ENCODE measurements around the gene RBPJ.

The RBPJ gene

GRCh38 chr4:26420438-26420837 lies 99.6 kb downstream of the RBPJ start:
- Histone ChIP-seq H3K9ac (ENCODE audit: low read length) (no peak overlapping the region), H3K36me3 (ENCODE audit: control insufficient read depth, insufficient read depth, low read length) (no peaks in the 10 kb centered on the region), H3K4me1 (ENCODE audit: control insufficient read depth, insufficient read depth, low read length) (no peaks in the 10 kb centered on the region), H3K4me3 (ENCODE audit: low read length) (no peak overlapping the region), H3K27me3 (ENCODE audit: control insufficient read depth, insufficient read depth, low read length) (no peaks in the 10 kb centered on the region), H3K9me3 (ENCODE audit: control insufficient read depth, low read length) (no peaks in the 10 kb centered on the region)

- H3K9me3 ChIP-seq (ENCODE audit: control insufficient read depth, low read length): no peaks in the 10 kb centered on the region
- H3K9ac ChIP-seq (ENCODE audit: low read length): no peak overlapping the region
- no peaks in the 10 kb centered on the region for H3K27me3 ChIP-seq (ENCODE audit: control insufficient read depth, insufficient read depth, low read length)
- no peak overlapping the region for H3K4me3 ChIP-seq (ENCODE audit: low read length)
- no peaks in the 10 kb centered on the region for H3K36me3 ChIP-seq (ENCODE audit: control insufficient read depth, insufficient read depth, low read length)
- H3K4me1 ChIP-seq (ENCODE audit: control insufficient read depth, insufficient read depth, low read length): no peaks in the 10 kb centered on the region
Observed at GRCh38 chr4:26420913-26421312, 100.1 kb downstream of the RBPJ start.

DNA sequence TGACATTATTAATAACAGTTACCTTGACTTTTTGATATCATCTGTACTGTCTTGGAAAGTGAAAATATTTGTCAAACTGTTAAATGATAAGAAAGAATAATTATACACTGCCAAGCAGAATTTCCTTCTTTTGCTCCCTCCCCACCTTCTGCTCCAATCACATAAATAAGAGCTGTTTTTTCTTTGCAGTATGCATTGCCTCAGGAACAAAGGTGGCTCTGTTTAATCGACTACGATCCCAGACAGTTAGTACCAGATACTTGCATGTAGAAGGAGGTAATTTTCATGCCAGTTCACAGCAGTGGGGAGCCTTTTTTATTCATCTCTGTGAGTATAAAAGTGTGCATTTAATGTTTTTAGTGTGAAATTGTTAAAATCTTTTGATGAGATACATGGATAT lies 103.3 kb downstream of the RBPJ start:
- Histone ChIP-seq H3K9ac (ENCODE audit: low read length) (no peak overlapping the region), H3K36me3 (ENCODE audit: control insufficient read depth, insufficient read depth, low read length) (peaks cover 2% of the 10 kb centered on the region), H3K4me3 (ENCODE audit: low read length) (no peak overlapping the region), H3K9me3 (ENCODE audit: control insufficient read depth, low read length) (no peaks in the 10 kb centered on the region), H3K4me1 (ENCODE audit: control insufficient read depth, insufficient read depth, low read length) (no peaks in the 10 kb centered on the region), H3K27me3 (ENCODE audit: control insufficient read depth, insufficient read depth, low read length) (no peaks in the 10 kb centered on the region)

DNA sequence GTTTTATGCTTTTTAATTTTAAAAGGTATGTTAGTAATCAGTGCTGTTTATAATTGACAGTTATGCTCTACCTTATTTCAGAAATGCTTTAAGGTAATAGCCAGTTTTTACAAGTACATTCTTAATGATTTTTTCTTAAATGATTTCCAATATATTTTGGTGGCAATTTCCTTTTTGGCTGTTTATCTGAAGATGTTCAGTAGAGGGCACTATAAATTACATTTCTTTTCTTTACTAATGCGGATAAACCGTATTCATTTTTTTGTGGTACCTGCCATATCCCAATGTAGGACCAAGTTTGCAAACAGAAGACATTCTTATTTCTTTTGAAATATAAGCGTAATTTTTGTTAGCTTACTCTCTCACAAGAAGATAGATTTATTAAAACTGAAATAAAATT lies 104.0 kb downstream of the RBPJ start:
- H3K4me3 ChIP-seq (ENCODE audit: low read length): no peak overlapping the region
- no peak overlapping the region for H3K9ac ChIP-seq (ENCODE audit: low read length)
- H3K27me3 ChIP-seq (ENCODE audit: control insufficient read depth, insufficient read depth, low read length): no peaks in the 10 kb centered on the region
- peaks cover 3% of the 10 kb centered on the region for H3K36me3 ChIP-seq (ENCODE audit: control insufficient read depth, insufficient read depth, low read length)
- H3K9me3 ChIP-seq (ENCODE audit: control insufficient read depth, low read length): no peaks in the 10 kb centered on the region
- H3K4me1 ChIP-seq (ENCODE audit: control insufficient read depth, insufficient read depth, low read length): no peaks in the 10 kb centered on the region

DNA sequence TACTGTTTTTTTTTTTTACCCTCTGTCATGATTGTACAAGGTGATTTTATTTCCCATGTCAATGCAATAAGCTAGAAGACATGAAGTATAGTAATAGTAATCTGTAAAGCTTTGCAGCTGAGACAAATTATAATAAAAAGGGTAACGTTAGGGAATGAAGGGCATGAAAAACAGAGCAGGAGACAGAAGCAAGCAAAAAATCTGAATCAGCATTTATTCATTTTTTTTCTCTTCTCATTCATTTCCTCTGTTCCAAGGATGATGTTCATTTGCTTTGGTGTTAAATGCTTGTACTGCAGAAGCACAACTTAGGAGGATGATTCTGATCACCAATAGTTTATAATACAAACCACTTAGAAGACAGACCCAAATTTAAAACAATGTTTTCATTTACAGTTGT lies 105.1 kb downstream of the RBPJ start:
- H3K9ac ChIP-seq (ENCODE audit: low read length): no peak overlapping the region
- H3K4me3 ChIP-seq (ENCODE audit: low read length): no peak overlapping the region
- H3K4me1 ChIP-seq (ENCODE audit: control insufficient read depth, insufficient read depth, low read length): no peaks in the 10 kb centered on the region
- H3K36me3 ChIP-seq (ENCODE audit: control insufficient read depth, insufficient read depth, low read length): peaks cover 3% of the 10 kb centered on the region
- H3K9me3 ChIP-seq (ENCODE audit: control insufficient read depth, low read length): no peaks in the 10 kb centered on the region
- no peaks in the 10 kb centered on the region for H3K27me3 ChIP-seq (ENCODE audit: control insufficient read depth, insufficient read depth, low read length)

DNA sequence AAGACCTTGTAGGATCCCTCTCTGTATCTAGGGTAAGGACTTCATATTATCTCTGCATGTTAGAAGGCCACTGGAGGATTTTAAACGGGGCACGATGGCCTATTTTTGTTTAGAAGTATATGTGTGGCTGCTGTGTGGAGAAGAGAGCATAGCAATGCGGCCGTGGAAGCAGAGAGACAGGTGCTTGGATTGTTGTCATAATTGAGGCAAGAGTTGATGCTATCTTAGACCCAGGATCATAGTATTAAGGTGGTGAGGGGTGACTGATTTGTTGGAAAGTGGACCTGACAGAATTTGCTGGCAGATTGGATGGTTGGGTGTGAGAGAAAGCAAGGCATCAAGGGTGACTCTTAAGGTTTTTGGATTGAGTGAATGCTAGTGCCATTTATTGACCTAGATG lies 106.1 kb downstream of the RBPJ start:
- H3K36me3 ChIP-seq (ENCODE audit: control insufficient read depth, insufficient read depth, low read length): peaks cover 3% of the 10 kb centered on the region
- no peak overlapping the region for H3K9ac ChIP-seq (ENCODE audit: low read length)
- H3K4me1 ChIP-seq (ENCODE audit: control insufficient read depth, insufficient read depth, low read length): no peaks in the 10 kb centered on the region
- H3K9me3 ChIP-seq (ENCODE audit: control insufficient read depth, low read length): no peaks in the 10 kb centered on the region
- H3K4me3 ChIP-seq (ENCODE audit: low read length): no peak overlapping the region
- no peaks in the 10 kb centered on the region for H3K27me3 ChIP-seq (ENCODE audit: control insufficient read depth, insufficient read depth, low read length)

- no peaks in the 10 kb centered on the region for H3K27me3 ChIP-seq (ENCODE audit: control insufficient read depth, insufficient read depth, low read length)
- H3K9ac ChIP-seq (ENCODE audit: low read length): no peak overlapping the region
- H3K36me3 ChIP-seq (ENCODE audit: control insufficient read depth, insufficient read depth, low read length): peaks cover 3% of the 10 kb centered on the region
- no peaks in the 10 kb centered on the region for H3K9me3 ChIP-seq (ENCODE audit: control insufficient read depth, low read length)
- no peaks in the 10 kb centered on the region for H3K4me1 ChIP-seq (ENCODE audit: control insufficient read depth, insufficient read depth, low read length)
- H3K4me3 ChIP-seq (ENCODE audit: low read length): no peak overlapping the region
Observed at GRCh38 chr4:26429910-26430309, 109.1 kb downstream of the RBPJ start.

DNA sequence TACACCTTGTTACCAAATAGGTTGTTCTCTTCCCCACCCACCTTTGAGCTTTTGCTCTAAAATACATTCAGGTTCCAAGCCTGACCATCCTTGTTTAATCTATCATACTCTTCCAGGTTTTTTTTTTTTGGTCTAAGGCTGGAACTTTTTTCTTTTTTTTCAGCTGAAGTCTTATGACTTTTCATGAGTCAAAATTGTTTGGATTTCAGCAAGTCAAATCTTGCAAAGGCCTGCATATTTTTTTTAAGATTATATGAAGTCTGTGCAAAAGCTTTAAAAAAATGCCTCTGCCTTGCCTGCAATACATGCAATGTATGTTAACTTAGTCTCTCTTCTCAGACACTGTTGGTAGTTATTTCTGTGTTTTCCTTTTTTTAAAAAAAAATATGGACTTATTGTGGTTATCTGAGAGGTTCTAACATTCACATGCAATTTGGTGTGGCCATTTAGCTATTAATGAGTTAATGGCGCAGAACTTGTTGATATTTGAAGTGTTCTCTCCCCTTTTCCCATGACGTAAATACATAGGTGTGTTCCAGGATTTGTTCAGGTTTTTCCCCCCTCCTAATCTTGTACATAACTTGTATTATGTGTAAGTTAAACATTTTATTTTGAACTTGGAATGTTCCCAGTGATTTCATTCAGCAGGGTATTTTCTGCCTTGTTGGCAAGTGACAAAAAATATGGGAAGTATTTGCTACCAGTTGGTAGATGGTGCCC lies 110.8 kb downstream of the RBPJ start:
- no peaks in the 10 kb centered on the region for H3K9me3 ChIP-seq (ENCODE audit: control insufficient read depth, low read length)

GRCh38 chr4:26432419-26432818 lies 111.6 kb downstream of the RBPJ start:
- H3K27me3 ChIP-seq (ENCODE audit: control insufficient read depth, insufficient read depth, low read length): no peaks in the 10 kb centered on the region
- H3K36me3 ChIP-seq (ENCODE audit: control insufficient read depth, insufficient read depth, low read length): peaks cover 3% of the 10 kb centered on the region
- no peaks in the 10 kb centered on the region for H3K4me1 ChIP-seq (ENCODE audit: control insufficient read depth, insufficient read depth, low read length)
- no peak overlapping the region for H3K9ac ChIP-seq (ENCODE audit: low read length)
- H3K4me3 ChIP-seq (ENCODE audit: low read length): no peak overlapping the region
- H3K9me3 ChIP-seq (ENCODE audit: control insufficient read depth, low read length): no peaks in the 10 kb centered on the region

More for the DNA sequence above, 110.8 kb downstream of the RBPJ start:
- Histone ChIP-seq H3K36me3 (ENCODE audit: control insufficient read depth, insufficient read depth, low read length) (peaks cover 3% of the 10 kb centered on the region), H3K4me3 (ENCODE audit: low read length) (no peak overlapping the region), H3K4me1 (ENCODE audit: control insufficient read depth, insufficient read depth, low read length) (no peaks in the 10 kb centered on the region), H3K9ac (ENCODE audit: low read length) (no peak overlapping the region), H3K27me3 (ENCODE audit: control insufficient read depth, insufficient read depth, low read length) (no peaks in the 10 kb centered on the region)

DNA sequence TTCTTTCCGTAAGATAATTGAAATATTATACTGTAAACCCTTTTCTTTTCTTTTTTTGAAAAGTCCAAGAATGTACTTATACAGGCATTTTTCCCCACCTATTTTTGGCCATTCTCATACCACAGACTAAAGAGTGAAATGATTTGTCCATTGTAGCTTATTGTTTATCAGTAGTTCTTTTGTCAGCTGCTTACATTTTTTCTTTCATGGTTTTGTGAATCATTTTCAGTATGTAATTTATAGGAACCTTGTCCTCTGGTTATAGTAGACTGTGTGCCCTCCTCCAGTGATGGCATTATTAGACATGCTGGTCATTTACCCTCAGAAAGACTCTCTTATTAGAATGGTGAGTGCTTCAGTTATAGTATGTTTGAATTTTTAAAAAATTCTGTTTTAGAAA lies 112.7 kb downstream of the RBPJ start:
- Histone ChIP-seq H3K9me3 (ENCODE audit: control insufficient read depth, low read length) (no peaks in the 10 kb centered on the region), H3K36me3 (ENCODE audit: control insufficient read depth, insufficient read depth, low read length) (peaks cover 3% of the 10 kb centered on the region), H3K4me3 (ENCODE audit: low read length) (no peak overlapping the region), H3K27me3 (ENCODE audit: control insufficient read depth, insufficient read depth, low read length) (no peaks in the 10 kb centered on the region), H3K4me1 (ENCODE audit: control insufficient read depth, insufficient read depth, low read length) (no peaks in the 10 kb centered on the region), H3K9ac (ENCODE audit: low read length) (no peak overlapping the region)

DNA sequence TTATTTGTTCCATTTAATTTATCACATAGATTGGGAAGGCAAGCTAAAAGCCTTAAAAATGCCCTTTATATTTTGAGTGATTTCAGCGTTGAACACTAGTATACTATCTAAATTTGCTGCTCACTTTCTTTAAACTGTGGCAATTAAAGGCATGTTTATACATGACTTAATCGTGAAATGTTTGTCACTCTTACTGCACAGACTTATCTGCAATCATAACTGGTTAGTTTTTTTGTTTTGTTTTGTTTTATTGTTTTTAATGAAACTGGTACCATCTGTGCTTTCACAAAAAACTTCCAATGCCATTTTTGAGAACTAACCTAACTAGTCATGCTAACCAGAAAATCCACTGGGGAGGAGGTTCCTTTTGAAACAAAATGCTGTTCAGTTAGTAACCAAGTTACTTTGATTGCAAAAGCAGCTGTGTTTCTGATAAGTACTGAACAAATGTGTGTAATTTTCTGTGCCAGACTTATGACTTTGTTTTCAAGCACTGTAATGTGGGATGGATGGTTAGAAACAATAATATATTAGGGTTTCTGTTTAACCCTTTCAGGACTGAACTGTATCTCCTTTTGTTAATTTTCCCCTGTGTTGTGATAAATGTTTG lies 113.3 kb downstream of the RBPJ start:
- Histone ChIP-seq H3K4me1 (ENCODE audit: control insufficient read depth, insufficient read depth, low read length) (no peaks in the 10 kb centered on the region), H3K27me3 (ENCODE audit: control insufficient read depth, insufficient read depth, low read length) (no peaks in the 10 kb centered on the region), H3K4me3 (ENCODE audit: low read length) (no peak overlapping the region), H3K9me3 (ENCODE audit: control insufficient read depth, low read length) (no peaks in the 10 kb centered on the region), H3K36me3 (ENCODE audit: control insufficient read depth, insufficient read depth, low read length) (peaks cover 1% of the 10 kb centered on the region), H3K9ac (ENCODE audit: low read length) (no peak overlapping the region)

DNA sequence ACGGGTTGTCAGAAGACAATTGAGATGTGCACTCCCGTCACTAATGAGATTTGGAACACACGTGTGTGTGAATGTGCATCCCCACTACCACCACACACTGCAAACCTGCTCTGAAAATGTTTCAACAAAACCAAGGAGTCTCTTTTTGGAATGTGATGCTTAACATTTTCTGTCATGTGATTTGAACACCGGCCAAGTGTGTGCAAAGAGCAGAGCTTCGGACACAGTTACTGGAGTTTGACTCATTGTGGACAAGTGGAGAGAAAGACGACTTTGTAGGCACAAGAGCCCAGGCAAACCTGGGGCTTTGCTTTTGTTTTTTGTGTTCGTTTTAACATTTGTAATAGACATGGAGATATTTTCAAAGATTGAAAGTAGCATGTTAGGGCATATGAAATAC lies 120.3 kb downstream of the RBPJ start:
- H3K27me3 ChIP-seq (ENCODE audit: control insufficient read depth, insufficient read depth, low read length): no peaks in the 10 kb centered on the region
- no peak overlapping the region for H3K9ac ChIP-seq (ENCODE audit: low read length)
- no peak overlapping the region for H3K4me3 ChIP-seq (ENCODE audit: low read length)

More for the DNA sequence above, 120.3 kb downstream of the RBPJ start:
- peaks cover 12% of the 10 kb centered on the region for H3K4me1 ChIP-seq (ENCODE audit: control insufficient read depth, insufficient read depth, low read length)
- H3K9me3 ChIP-seq (ENCODE audit: control insufficient read depth, low read length): no peaks in the 10 kb centered on the region
- no peaks in the 10 kb centered on the region for H3K36me3 ChIP-seq (ENCODE audit: control insufficient read depth, insufficient read depth, low read length)
